Osteocyte (in vitro differentiated cells): ENCODE measurements around the gene CHST1. TPM values are rescaled to one million over a fixed set of nuclear protein-coding genes. Genes with fewer than 3 reads are reported as not detected.

Source experiments
- DNase-seq: peaks from one replicate; pipeline ENCODE4 v3.0.0; 2021; ENCODE audit warnings: mixed read lengths; ENCODE audit not compliant: unreplicated experiment; ENCODE audit errors: extremely low spot score
- H3K27ac Mint-ChIP-seq: one replicate; pipeline ENCODE4 v1.8.0; 2021; ENCODE audit warnings: mild to moderate bottlenecking, mixed read lengths; ENCODE audit not compliant: unreplicated experiment
- H3K27me3 Mint-ChIP-seq: one replicate; pipeline ENCODE4 v1.8.0; 2021; ENCODE audit warnings: mixed read lengths; ENCODE audit not compliant: unreplicated experiment
- H3K36me3 Mint-ChIP-seq: one replicate; pipeline ENCODE4 v1.8.0; 2021; ENCODE audit warnings: mixed read lengths; ENCODE audit not compliant: unreplicated experiment
- H3K4me1 Mint-ChIP-seq: one replicate; pipeline ENCODE4 v1.8.0; 2021; ENCODE audit warnings: mixed read lengths; ENCODE audit not compliant: unreplicated experiment
- H3K4me3 Mint-ChIP-seq: one replicate; pipeline ENCODE4 v1.8.0; 2021; ENCODE audit warnings: mild to moderate bottlenecking, moderate library complexity, mixed read lengths; ENCODE audit not compliant: unreplicated experiment
- H3K9me3 Mint-ChIP-seq: one replicate; pipeline ENCODE4 v1.8.0; 2021; ENCODE audit warnings: mixed read lengths; ENCODE audit not compliant: unreplicated experiment
- total RNA-seq: library from RNA; stranded (reverse); gene quantifications from 2 replicates; pipeline ENCODE4 v1.2.1, GENCODE V29; 2021
- TF ChIP-seq, protein P1 (sequence below): fragments of 200-600 bp; sonication (generic); IDR thresholded peaks from 2 replicates; pipeline ENCODE4 v1.5.0; 2021; ENCODE audit warnings: antibody characterized with exemption, mild to moderate bottlenecking, moderate library complexity

The CHST1 gene
- total RNA-seq, 1 donor from 2014 or later = 0.67 TPM

- Mint-ChIP-seq H3K9me3 (no peaks in the 10 kb centered on the region), H3K36me3 (no peaks in the 10 kb centered on the region), H3K4me1 (peaks cover 6% of the 10 kb centered on the region), H3K27me3 (no peaks in the 10 kb centered on the region), H3K27ac (no peak overlapping the region), H3K4me3 (no peak overlapping the region)
- no peak for DNase-seq
- TF ChIP-seq, protein P1, sequence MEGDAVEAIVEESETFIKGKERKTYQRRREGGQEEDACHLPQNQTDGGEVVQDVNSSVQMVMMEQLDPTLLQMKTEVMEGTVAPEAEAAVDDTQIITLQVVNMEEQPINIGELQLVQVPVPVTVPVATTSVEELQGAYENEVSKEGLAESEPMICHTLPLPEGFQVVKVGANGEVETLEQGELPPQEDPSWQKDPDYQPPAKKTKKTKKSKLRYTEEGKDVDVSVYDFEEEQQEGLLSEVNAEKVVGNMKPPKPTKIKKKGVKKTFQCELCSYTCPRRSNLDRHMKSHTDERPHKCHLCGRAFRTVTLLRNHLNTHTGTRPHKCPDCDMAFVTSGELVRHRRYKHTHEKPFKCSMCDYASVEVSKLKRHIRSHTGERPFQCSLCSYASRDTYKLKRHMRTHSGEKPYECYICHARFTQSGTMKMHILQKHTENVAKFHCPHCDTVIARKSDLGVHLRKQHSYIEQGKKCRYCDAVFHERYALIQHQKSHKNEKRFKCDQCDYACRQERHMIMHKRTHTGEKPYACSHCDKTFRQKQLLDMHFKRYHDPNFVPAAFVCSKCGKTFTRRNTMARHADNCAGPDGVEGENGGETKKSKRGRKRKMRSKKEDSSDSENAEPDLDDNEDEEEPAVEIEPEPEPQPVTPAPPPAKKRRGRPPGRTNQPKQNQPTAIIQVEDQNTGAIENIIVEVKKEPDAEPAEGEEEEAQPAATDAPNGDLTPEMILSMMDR = peak; percentile 94
These were observed 10.1 kb downstream of the CHST1 start for GRCh38 chr11:45655347-45655756.

- H3K4me1 Mint-ChIP-seq = peaks cover 6% of the 10 kb centered on the region
- H3K9me3 Mint-ChIP-seq = no peaks in the 10 kb centered on the region
- no peak overlapping the region for H3K27ac Mint-ChIP-seq
- TF ChIP-seq, protein P1 = no peak
- no peaks in the 10 kb centered on the region for H3K27me3 Mint-ChIP-seq
- DNase-seq = no peak
- H3K36me3 Mint-ChIP-seq = no peaks in the 10 kb centered on the region
- no peak overlapping the region for H3K4me3 Mint-ChIP-seq
These were observed 10.5 kb downstream of the CHST1 start for GRCh38 chr11:45655012-45655283.

- Mint-ChIP-seq H3K27ac (no peak overlapping the region), H3K4me1 (peaks cover 6% of the 10 kb centered on the region), H3K36me3 (no peaks in the 10 kb centered on the region), H3K27me3 (no peaks in the 10 kb centered on the region), H3K4me3 (no peak overlapping the region), H3K9me3 (no peaks in the 10 kb centered on the region)
- DNase-seq = peak; percentile 48
- TF ChIP-seq, protein P1 = no peak
These were observed 11.0 kb downstream of the CHST1 start for GRCh38 chr11:45654231-45655011.

DNA sequence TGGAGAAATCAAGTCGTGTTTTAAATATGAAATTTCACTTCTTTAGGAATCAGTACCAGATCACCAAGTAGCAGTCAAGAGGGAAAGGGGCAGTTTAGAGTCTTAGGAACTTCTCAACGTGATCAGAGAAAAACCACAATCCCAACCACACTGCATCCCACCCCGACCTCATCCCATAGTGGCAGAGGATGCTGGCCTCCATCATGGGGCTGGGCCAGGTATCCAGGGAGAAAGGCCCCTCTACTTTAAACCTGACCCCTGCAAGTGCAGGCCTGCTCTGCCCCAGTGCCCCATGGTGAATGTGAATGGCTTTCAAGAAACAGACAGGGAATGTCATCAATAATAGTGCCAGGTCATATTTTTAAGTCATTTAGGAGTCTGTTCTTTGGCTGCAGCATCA, 12.1 kb downstream of the CHST1 start:
- Mint-ChIP-seq H3K27ac (no peak overlapping the region), H3K36me3 (no peaks in the 10 kb centered on the region), H3K4me3 (no peak overlapping the region), H3K27me3 (no peaks in the 10 kb centered on the region), H3K4me1 (peaks cover 3% of the 10 kb centered on the region), H3K9me3 (no peaks in the 10 kb centered on the region)
- TF ChIP-seq, protein P1 = no peak
- peak; percentile 60 for DNase-seq

DNA sequence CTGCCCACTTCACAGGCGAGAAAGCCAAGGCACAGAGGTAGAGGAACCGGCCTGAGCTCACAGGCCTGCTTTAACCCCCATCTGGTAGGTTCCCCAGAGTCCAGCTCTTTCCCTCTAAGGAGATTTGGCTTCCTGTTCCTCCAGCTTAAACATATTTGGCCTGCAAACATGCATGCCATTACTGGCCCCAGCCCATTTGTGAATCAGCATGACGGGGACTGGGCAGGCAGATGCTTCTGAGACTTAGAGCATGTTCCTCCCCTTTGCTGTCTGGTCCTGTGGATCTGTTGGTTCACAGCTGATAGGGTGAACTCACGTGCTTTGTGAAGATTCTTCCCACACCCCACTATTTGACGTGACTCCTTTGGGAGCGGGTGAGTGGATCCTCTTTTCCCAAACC, 12.6 kb downstream of the CHST1 start:
- H3K27me3 Mint-ChIP-seq = no peaks in the 10 kb centered on the region
- H3K4me1 Mint-ChIP-seq = peaks cover 3% of the 10 kb centered on the region
- no peak overlapping the region for H3K27ac Mint-ChIP-seq
- no peak overlapping the region for H3K4me3 Mint-ChIP-seq
- DNase-seq = peak; percentile 54
- no peaks in the 10 kb centered on the region for H3K9me3 Mint-ChIP-seq
- TF ChIP-seq, protein P1 = no peak
- no peaks in the 10 kb centered on the region for H3K36me3 Mint-ChIP-seq
